ENCODE measurements around the gene CDC42BPB. TPM values are rescaled to one million over a fixed set of nuclear protein-coding genes. Genes with fewer than 3 reads are reported as not detected.
"Not testable (repeated sequence)": the region's sequence is repeated elsewhere in the genome, so short reads cannot be mapped to it uniquely, and the experiment has no call there.

Gene CDC42BPB
- total and polyA plus RNA-seq, 2 of the 13 experiments (the other 11 are each of a cell fraction or from before 2014, with no cell fraction given), result 19.7 to 32.3 TPM

- H3K4me2 ChIP-seq (ENCODE audit: low read depth, low read length); H3K27me3 ChIP-seq (ENCODE audit: control insufficient read depth in 1 of 2, insufficient read depth in 2 of 2, low read length in 2 of 2); BruUV-seq (replicated peaks); intact Hi-C loops (cut with micrococcal nuclease; ENCODE audit: unreplicated experiment); H4K20me1 ChIP-seq (ENCODE audit: insufficient read depth, low read length); H3K79me2 ChIP-seq (ENCODE audit: insufficient read depth, low read length); H2AFZ ChIP-seq (ENCODE audit: low read length); FAIRE-seq; H3K9me3 ChIP-seq (ENCODE audit: low read length); CTCF ChIA-PET (ENCODE audit: low intra/inter-chr PET ratio, low total read pairs); H3K4me3 ChIP-seq (replicated peaks in 1 of 3; ENCODE audit: insufficient read depth in 1 of 3, low read depth in 2 of 3, low read length in 3 of 3); H3K9ac ChIP-seq (ENCODE audit: insufficient read depth, low read depth, low read length); H3K36me3 ChIP-seq (replicated peaks in 1 of 2; ENCODE audit: control insufficient read depth in 1 of 2, insufficient read depth in 2 of 2, low read length in 2 of 2); in situ Hi-C loops (cut with HindIII; ENCODE audit: extremely low pct_ligation_motif_present, low pct_unique_long_range_greater_than_20kb): not testable (repeated sequence)
- peak; percentile 13 for DNase-seq (ENCODE audit: low spot score)
- peaks cover 19% of the 10 kb centered on the region for H3K4me1 ChIP-seq (ENCODE audit: insufficient read depth, low read length)
- peak overlapping the region; percentile 45 for H3K27ac ChIP-seq (ENCODE audit: extremely low read length, insufficient read depth, low read length)
- POLR2A ChIA-PET, result interaction anchor here (0.9 kb wide), 1 partner anchor 23 kb away, joined by 3 read pairs; no protein-coding TSS in a partner anchor
- peak; percentile 73 for ATAC-seq
- TF ChIP-seq ZFX (CRISPR knock-in tag; IDR thresholded peaks at IDR 0.05; ENCODE audit: low read depth) (peak; percentile 49; the same call in 1 of the 2 replicates), ADNP (CRISPR knock-in tag; IDR thresholded peaks at IDR 0.05) (peak; percentile 27; the same call in 1 of the 2 replicates), ZNF121 (CRISPR knock-in tag; IDR thresholded peaks at IDR 0.05) (peak; percentile 97), NR2F6 (IDR thresholded peaks at IDR 0.05) (peak; percentile 75), NR2F6 (CRISPR knock-in tag; IDR thresholded peaks at IDR 0.05) (peak; percentile 78), ZFY (CRISPR knock-in tag; IDR thresholded peaks at IDR 0.05) (0 out of 2 replicates have a peak, but pooled peaks have one; percentile 15), ARID5B (CRISPR knock-in tag; IDR thresholded peaks at IDR 0.05) (peak; percentile 43), NR2F1 (CRISPR knock-in tag; IDR thresholded peaks at IDR 0.05) (peak in 1 of 2 experiments; percentile 66; a peak in 3 of 4 replicates), HNF4A (CRISPR knock-in tag; IDR thresholded peaks at IDR 0.05) (peak; percentile 71), CEBPB (IDR thresholded peaks at IDR 0.05; ENCODE audit: borderline replicate concordance, low read depth, low read length) (peak; percentile 67), ZMYM4 (CRISPR knock-in tag; IDR thresholded peaks at IDR 0.05) (0 out of 2 replicates have a peak, but pooled peaks have one; percentile 15), SP5 (CRISPR knock-in tag; IDR thresholded peaks at IDR 0.05; ENCODE audit: borderline replicate concordance, low read depth) (peak; percentile 75), ZMYM3 (CRISPR knock-in tag; IDR thresholded peaks at IDR 0.05) (peak; percentile 68), CEBPG (CRISPR knock-in tag; IDR thresholded peaks at IDR 0.05) (peak; percentile 77), PAXIP1 (CRISPR knock-in tag; conservative IDR thresholded peaks at IDR 0.05) (0 out of 2 replicates have a peak, but pooled peaks have one; percentile 21)
- TF ChIP-seq, protein P1, sequence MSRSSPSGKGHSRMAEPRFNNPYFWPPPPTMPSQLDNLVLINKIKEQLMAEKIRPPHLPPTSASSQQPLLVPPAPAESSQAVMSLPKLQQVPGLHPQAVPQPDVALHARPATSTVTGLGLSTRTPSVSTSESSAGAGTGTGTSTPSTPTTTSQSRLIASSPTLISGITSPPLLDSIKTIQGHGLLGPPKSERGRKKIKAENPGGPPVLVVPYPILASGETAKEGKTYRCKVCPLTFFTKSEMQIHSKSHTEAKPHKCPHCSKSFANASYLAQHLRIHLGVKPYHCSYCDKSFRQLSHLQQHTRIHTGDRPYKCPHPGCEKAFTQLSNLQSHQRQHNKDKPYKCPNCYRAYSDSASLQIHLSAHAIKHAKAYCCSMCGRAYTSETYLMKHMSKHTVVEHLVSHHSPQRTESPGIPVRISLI (CRISPR knock-in tag; IDR thresholded peaks at IDR 0.05; ENCODE audit: borderline replicate concordance), result peak; percentile 47; the same call in 1 of the 2 replicates
Observed at GRCh38 chr14:102896735-102897134, 160.6 kb downstream of the CDC42BPB start.
